Testis (tissue), 3 donors: ENCODE results near the gene SLX9. TPM values are rescaled to one million over a fixed set of nuclear protein-coding genes. Genes with fewer than 3 reads are reported as not detected.

Source experiments
- DNase-seq: peaks from one replicate; pipeline ENCODE4 v3.0.0-alpha.2; 2019
- H3K27ac ChIP-seq, 2 donors: fragments of 200-600 bp; sonication (generic); one replicate each; pipeline ENCODE4 v1.5.1; 2019
- H3K27me3 ChIP-seq: fragments of 200-600 bp; sonication (generic); one replicate; pipeline ENCODE4 v1.5.1; 2019
- H3K36me3 ChIP-seq: fragments of 200-600 bp; sonication (generic); one replicate; pipeline ENCODE4 v1.5.1; 2017; ENCODE audit warnings: low read depth; ENCODE audit errors: missing control alignments
- H3K4me1 ChIP-seq: fragments of 200-600 bp; sonication (generic); one replicate; pipeline ENCODE4 v1.5.1; 2019
- H3K4me3 ChIP-seq, 2 donors: fragments of 200-600 bp; sonication (generic); one replicate each; pipeline ENCODE4 v1.5.1; 2017 to 2019
- H3K9me3 ChIP-seq: fragments of 200-600 bp; sonication (generic); one replicate; pipeline ENCODE4 v1.5.1; 2017
- POLR2A ChIP-seq: fragments of 450-650 bp; IDR thresholded peaks from one replicate; pipeline ENCODE4 v1.6.1; 2017; ENCODE audit warnings: antibody characterized with exemption, mild to moderate bottlenecking, moderate library complexity
- WGBS, 2 donors: methylation state at CpG; one replicate each; pipeline ENCODE4 v1.1.5; 2018; 5-methylcytosine and 5-hydroxymethylcytosine counted together
- intact Hi-C: fragments of 100-400 bp; cut with DNase I; formaldehyde crosslinking; loops from one replicate; pipeline ENCODE4 v1.15.1; 2023; ENCODE audit warnings: low total_unique reads
- polyA plus RNA-seq: library from polyadenylated mRNA; stranded (reverse); fragments of 350-450 nt; fragmentation: Illumina TruSeq; extraction: RNeasy Lipid Tissue Mini Kit (QIAGEN cat#74804); gene quantifications from one replicate; pipeline ENCODE4 v1.2.3, GENCODE V29; 2014; ENCODE audit warnings: low read depth, low replicate concordance; ENCODE audit not compliant: insufficient read depth
- total RNA-seq, 2 donors: library from RNA; depleted of rRNA; stranded (reverse); fragments of >200 nt; gene quantifications; one replicate each; pipeline ENCODE4 v1.2.3, GENCODE V29; 2016
- TF ChIP-seq, protein P1 (sequence below), 3 experiments: fragments of 450-650 bp in 2 of 3; fragments of 200-600 bp in 1 of 3; sonication (generic) in 1 of 3; IDR thresholded peaks; one replicate each; pipeline ENCODE4 v1.5.1; 2016 to 2019; ENCODE audit warnings: antibody characterized with exemption in 3 of 3, mild to moderate bottlenecking in 2 of 3, moderate library complexity in 1 of 3

SLX9 gene
- total and polyA plus RNA-seq, 3 donors from 2014 or later = 30.8 to 46.2 (median 31.9) TPM

GRCh38 chr21:44948426-44949120 lies 8.7 kb downstream of the SLX9 start:
- WGBS, 2 donors = 83 to 84% methylated on average over 9 to 16 of the region's 16 CpGs
- H3K36me3 ChIP-seq = no peaks in the 10 kb centered on the region
- TF ChIP-seq, protein P1, sequence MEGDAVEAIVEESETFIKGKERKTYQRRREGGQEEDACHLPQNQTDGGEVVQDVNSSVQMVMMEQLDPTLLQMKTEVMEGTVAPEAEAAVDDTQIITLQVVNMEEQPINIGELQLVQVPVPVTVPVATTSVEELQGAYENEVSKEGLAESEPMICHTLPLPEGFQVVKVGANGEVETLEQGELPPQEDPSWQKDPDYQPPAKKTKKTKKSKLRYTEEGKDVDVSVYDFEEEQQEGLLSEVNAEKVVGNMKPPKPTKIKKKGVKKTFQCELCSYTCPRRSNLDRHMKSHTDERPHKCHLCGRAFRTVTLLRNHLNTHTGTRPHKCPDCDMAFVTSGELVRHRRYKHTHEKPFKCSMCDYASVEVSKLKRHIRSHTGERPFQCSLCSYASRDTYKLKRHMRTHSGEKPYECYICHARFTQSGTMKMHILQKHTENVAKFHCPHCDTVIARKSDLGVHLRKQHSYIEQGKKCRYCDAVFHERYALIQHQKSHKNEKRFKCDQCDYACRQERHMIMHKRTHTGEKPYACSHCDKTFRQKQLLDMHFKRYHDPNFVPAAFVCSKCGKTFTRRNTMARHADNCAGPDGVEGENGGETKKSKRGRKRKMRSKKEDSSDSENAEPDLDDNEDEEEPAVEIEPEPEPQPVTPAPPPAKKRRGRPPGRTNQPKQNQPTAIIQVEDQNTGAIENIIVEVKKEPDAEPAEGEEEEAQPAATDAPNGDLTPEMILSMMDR (IDR thresholded peaks at IDR 0.05) = no peak
- no peak for TF ChIP-seq POLR2A

GRCh38 chr21:44949161-44949778 lies 9.4 kb downstream of the SLX9 start:
- intact Hi-C loops = loop anchor here (5.0 kb wide), 1 partner anchor 188 kb away; no protein-coding TSS in a partner anchor
- 76 to 83% methylated on average over 13 to 29 of the region's 30 CpGs for WGBS, 2 donors
- DNase-seq = no peak
- Histone ChIP-seq H3K27ac (no peak overlapping the region), H3K4me3 (no peak overlapping the region), H3K27me3 (no peaks in the 10 kb centered on the region), H3K4me1 (no peaks in the 10 kb centered on the region), H3K9me3 (no peaks in the 10 kb centered on the region), H3K36me3 (no peaks in the 10 kb centered on the region)
- TF ChIP-seq, protein P1 (IDR thresholded peaks at IDR 0.05) = no peak
- no peak for TF ChIP-seq POLR2A

More at GRCh38 chr21:44948426-44949120, 8.7 kb downstream of the SLX9 start:
- H3K9me3 ChIP-seq = no peaks in the 10 kb centered on the region
- intact Hi-C loops = loop anchor here (5.0 kb wide), 1 partner anchor 189 kb away; no protein-coding TSS in a partner anchor
- no peak overlapping the region for H3K4me3 ChIP-seq
- DNase-seq = no peak
- H3K27ac ChIP-seq = no peak overlapping the region
- no peaks in the 10 kb centered on the region for H3K4me1 ChIP-seq
- H3K27me3 ChIP-seq = no peaks in the 10 kb centered on the region

- DNase-seq = peak; percentile 88
- TF ChIP-seq, protein P1 (IDR thresholded peaks at IDR 0.05) = peak; percentile 86 to 90 (median 89)
- TF ChIP-seq POLR2A = no peak
- Histone ChIP-seq H3K36me3 (no peaks in the 10 kb centered on the region), H3K4me3 (no peak overlapping the region), H3K27me3 (no peaks in the 10 kb centered on the region), H3K4me1 (no peaks in the 10 kb centered on the region), H3K27ac (no peak overlapping the region), H3K9me3 (no peaks in the 10 kb centered on the region)
- intact Hi-C loops = loop anchor here (5.0 kb wide), 1 partner anchor 188 kb away; no protein-coding TSS in a partner anchor
- WGBS, 2 donors = 30 to 40% methylated on average over 5 to 9 of the region's 10 CpGs
Measured at GRCh38 chr21:44949779-44950198, 10.0 kb downstream of the SLX9 start.

DNA sequence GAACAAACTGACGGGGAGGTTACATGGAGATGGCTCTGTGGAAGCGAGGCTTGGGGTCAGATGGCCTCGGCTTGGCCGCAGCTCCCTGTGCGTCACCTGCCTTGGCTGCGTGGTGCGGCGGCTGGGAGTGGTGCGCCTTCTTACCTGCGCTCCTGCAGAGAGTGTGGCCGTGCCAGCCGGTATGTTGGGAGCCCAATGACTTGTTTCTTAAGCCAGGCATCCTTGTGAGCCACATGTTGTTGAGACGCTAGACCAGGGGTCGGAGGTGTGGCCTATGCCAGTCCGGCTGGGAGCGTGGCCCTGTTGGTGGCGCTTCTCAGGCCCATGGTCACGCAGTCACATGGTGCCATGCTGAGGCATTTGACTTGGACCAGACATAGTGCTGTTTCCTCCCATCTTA lies 10.5 kb downstream of the SLX9 start:
- H3K4me3 ChIP-seq = no peak overlapping the region
- no peak overlapping the region for H3K27ac ChIP-seq
- no peaks in the 10 kb centered on the region for H3K4me1 ChIP-seq
- TF ChIP-seq POLR2A = no peak
- TF ChIP-seq, protein P1 (IDR thresholded peaks at IDR 0.05) = no peak
- no peaks in the 10 kb centered on the region for H3K9me3 ChIP-seq
- intact Hi-C loops = no loop called here
- no peaks in the 10 kb centered on the region for H3K36me3 ChIP-seq
- H3K27me3 ChIP-seq = no peaks in the 10 kb centered on the region
- 91 to 98% methylated on average over 13 to 17 of the region's 18 CpGs for WGBS, 2 donors
- no peak for DNase-seq
